GM06990 (cell line): ENCODE data around the gene ZNF654.

Experiments
- DNase-seq: peaks from one replicate; pipeline ENCODE4 v3.0.0-alpha.2; 2011; ENCODE audit not compliant: insufficient read length; ENCODE audit errors: extremely low read depth
- H3K27me3 ChIP-seq: replicated peaks from 2 replicates; pipeline ENCODE4 v1.6.0; 2011; ENCODE audit warnings: low read length; ENCODE audit not compliant: control insufficient read depth, insufficient read depth
- H3K36me3 ChIP-seq: 2 replicates; pipeline ENCODE4 v1.5.1; 2011; ENCODE audit warnings: low read length; ENCODE audit not compliant: control insufficient read depth, insufficient read depth
- H3K4me3 ChIP-seq: replicated peaks from 2 replicates; pipeline ENCODE4 v1.5.1; 2011; ENCODE audit warnings: low read depth, mild to moderate bottlenecking, control low read depth, low read length
- TF ChIP-seq, protein P1 (sequence below): IDR thresholded peaks from 2 replicates; pipeline ENCODE4 v1.5.1; 2011; ENCODE audit warnings: low read length, control low read depth, mild to moderate bottlenecking, inconsistent platforms; ENCODE audit not compliant: insufficient read depth, poor library complexity, severe bottlenecking

ZNF654 gene

DNA sequence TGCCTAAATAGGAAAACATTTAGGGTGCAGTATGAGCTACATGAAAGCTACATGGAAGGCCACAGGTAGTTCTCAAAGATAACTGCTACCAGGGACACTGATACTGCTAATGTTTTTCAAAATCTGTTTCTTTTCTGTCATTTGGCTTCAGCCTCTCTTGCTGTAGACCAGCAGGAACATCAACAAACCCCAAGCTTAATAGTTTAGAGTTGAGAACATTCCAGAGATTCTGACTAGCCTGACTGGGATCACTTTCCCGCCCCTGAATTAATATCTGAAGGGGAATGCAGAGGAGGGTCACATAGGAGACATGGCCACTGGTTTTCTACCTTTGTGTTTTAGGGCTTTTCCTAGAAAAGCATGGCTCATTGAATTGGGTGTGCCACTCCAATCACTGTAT lies 73.8 kb downstream of the ZNF654 start:
- Histone ChIP-seq H3K4me3 (no peak overlapping the region), H3K36me3 (no peaks in the 10 kb centered on the region; the same call in 1 of the 2 replicates), H3K27me3 (no peaks in the 10 kb centered on the region)
- DNase-seq = no peak
- TF ChIP-seq, protein P1, sequence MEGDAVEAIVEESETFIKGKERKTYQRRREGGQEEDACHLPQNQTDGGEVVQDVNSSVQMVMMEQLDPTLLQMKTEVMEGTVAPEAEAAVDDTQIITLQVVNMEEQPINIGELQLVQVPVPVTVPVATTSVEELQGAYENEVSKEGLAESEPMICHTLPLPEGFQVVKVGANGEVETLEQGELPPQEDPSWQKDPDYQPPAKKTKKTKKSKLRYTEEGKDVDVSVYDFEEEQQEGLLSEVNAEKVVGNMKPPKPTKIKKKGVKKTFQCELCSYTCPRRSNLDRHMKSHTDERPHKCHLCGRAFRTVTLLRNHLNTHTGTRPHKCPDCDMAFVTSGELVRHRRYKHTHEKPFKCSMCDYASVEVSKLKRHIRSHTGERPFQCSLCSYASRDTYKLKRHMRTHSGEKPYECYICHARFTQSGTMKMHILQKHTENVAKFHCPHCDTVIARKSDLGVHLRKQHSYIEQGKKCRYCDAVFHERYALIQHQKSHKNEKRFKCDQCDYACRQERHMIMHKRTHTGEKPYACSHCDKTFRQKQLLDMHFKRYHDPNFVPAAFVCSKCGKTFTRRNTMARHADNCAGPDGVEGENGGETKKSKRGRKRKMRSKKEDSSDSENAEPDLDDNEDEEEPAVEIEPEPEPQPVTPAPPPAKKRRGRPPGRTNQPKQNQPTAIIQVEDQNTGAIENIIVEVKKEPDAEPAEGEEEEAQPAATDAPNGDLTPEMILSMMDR = no peak

DNA sequence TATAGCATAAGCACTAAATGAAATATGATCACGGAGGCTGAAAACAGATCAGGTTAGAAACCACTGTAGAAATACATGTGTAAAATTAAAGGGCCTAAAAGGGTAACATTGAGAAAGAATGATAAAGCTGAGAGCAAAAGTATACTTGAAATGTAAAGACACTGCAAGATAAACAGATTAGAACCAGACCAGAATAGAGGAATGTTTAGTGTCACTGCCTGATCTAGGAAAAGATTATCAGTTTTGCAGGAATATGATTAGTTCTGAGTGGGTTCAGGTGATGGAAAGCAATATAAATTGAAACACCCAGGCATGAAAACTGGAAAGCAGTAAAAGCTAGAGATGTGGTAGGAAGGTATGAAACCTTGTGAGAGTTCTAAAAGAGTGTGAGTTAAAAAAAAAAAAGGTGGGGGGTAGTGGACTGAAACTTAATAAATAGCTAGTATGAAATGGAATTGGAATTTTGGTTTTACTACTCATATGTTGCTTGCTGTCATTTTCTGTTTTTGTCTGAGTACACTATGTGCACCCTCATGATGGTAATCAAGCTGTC lies 74.7 kb downstream of the ZNF654 start:
- H3K36me3 ChIP-seq = no peaks in the 10 kb centered on the region; the same call in 1 of the 2 replicates
- TF ChIP-seq, protein P1 = no peak
- H3K27me3 ChIP-seq = no peaks in the 10 kb centered on the region
- no peak overlapping the region for H3K4me3 ChIP-seq
- no peak for DNase-seq

DNA sequence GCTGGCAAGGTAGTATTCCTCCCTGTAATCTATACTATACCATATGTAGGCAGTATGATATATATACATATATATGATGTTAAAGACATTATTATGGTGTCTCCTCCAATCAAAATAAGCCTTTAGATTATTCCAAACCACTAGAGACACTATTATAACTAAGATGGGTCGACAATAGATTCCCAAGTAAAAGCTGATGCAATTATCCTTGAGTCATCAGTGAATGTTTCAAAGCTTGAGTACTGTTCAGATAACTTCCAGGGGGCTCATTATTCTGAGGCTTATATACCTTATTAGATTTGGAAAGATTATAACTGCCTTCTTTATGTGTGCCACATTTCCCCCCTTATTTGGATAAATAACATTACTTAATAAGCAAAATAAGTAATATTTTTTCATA lies 78.8 kb downstream of the ZNF654 start:
- H3K4me3 ChIP-seq = no peak overlapping the region
- DNase-seq = no peak
- TF ChIP-seq, protein P1 = no peak
- H3K27me3 ChIP-seq = no peaks in the 10 kb centered on the region
- peaks cover 2% of the 10 kb centered on the region for H3K36me3 ChIP-seq

DNA sequence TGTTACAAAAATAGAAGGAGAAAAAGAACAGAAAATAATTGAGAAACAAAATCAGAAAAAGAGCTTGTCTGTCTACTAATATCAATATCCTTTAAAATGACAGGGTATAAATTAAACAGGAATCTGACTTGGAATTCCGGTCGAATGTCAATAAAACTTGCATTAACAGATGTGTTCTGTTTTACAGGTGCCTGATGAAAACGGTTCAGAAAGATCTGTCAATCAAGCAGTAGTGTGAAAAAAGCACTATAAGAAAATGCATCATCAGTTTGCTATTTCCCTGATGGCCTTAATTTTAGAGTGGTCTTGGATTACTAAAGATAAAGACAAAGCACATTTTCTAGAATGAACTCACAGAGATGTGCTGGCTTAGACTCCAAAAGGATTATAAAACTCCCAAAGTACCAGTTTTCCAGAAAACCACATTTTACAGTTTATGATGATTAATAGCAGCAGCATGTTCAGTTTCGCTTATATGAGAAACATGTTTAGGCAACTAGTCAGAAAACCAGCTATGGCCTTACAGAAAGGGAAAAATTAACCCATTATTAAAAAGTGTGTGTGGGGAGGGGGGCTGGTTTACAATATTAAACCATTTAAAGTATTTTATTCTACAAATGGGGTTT lies 82.5 kb downstream of the ZNF654 start:
- TF ChIP-seq, protein P1 = no peak
- Histone ChIP-seq H3K27me3 (no peaks in the 10 kb centered on the region), H3K36me3 (peaks cover 2% of the 10 kb centered on the region; the same call in 1 of the 2 replicates), H3K4me3 (no peak overlapping the region)
- DNase-seq = no peak

DNA sequence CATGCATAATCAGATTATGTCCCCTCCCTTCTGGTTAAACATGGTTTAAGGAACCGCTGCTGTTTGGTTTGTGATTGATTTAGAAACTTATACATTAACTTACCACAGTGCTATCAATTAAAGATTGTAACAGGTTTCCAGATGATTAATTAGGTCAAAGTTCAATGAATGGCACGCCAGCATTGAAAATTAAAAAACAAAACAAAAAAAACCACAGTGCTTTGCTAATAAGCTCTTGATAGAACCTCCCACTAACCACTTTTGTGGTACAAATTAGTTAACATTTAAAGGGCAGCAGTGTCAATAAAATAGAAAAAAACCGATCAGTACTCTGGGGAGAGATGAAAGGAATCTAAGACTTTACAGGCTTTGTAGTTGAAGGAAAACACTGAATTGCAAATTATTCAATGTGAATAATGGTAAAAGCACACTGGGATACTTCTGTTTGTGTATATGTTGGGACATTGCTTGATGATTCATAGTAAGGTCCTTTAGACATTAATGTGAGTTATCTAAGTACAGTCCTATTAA lies 83.1 kb downstream of the ZNF654 start:
- H3K4me3 ChIP-seq = no peak overlapping the region
- TF ChIP-seq, protein P1 = no peak
- no peak for DNase-seq
- peaks cover 2% of the 10 kb centered on the region; the same call in 1 of the 2 replicates for H3K36me3 ChIP-seq
- H3K27me3 ChIP-seq = no peaks in the 10 kb centered on the region
